NCI-H460 (cell line): ENCODE data around the gene IFNE. TPM values are rescaled to one million over a fixed set of nuclear protein-coding genes. Genes with fewer than 3 reads are reported as not detected.
A peak's percentile ranks its signal among the peaks of the same experiment; 100 is the strongest.
"Not testable (repeated sequence)": the region's sequence is repeated elsewhere in the genome, so short reads cannot be mapped to it uniquely, and the experiment has no call there.

Source experiments
- DNase-seq: peaks from one replicate; pipeline ENCODE4 v3.0.0-alpha.2; 2016; ENCODE audit warnings: low read depth; ENCODE audit errors: extremely low read depth
- total RNA-seq: library from RNA; depleted of rRNA; stranded (reverse); fragments of >200 nt; shearing (Covaris generic); gene quantifications from 2 replicates; pipeline ENCODE4 v1.2.3, GENCODE V29; 2014

The IFNE gene
- total RNA-seq, 1 experiment from 2014 or later: 0.87 TPM

DNA sequence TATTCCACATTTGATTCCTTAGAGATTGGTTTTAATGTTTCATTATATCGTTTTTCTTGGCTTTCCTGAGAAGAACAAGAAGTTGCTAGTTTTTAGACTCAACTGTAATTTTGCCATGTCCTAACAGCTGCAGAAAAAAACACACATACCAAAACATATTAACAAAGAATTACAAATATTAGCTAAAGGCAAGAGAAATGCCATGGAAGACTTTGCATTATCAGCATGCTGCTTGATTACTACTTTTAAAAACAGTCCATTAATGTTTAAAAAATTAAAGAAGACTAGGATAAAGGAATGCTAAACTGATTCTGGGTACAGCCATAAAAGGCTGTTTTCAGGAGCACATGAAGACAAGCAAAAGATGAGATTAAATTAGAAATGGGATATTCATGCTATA, 20.5 kb upstream of the IFNE start:
- no peak for DNase-seq

DNA sequence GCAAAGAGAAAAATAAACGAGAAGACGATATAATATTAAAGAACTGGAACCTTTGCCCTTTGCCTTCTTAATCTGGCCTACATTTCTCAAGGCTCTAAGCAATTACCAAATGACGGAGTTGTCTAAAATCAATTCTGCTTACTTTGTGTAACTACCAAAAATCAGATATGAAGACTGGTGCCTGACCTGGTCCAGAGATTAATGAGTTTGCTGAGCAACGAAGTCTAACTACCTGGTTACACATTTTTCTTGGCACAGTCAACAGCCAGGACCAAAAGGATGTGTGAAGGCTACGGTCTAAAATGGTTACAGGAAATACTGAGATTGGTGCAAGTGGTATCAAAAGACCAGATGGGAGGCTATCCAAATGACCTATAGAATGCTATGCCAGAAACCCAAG, 17.8 kb upstream of the IFNE start:
- DNase-seq: no peak

DNA sequence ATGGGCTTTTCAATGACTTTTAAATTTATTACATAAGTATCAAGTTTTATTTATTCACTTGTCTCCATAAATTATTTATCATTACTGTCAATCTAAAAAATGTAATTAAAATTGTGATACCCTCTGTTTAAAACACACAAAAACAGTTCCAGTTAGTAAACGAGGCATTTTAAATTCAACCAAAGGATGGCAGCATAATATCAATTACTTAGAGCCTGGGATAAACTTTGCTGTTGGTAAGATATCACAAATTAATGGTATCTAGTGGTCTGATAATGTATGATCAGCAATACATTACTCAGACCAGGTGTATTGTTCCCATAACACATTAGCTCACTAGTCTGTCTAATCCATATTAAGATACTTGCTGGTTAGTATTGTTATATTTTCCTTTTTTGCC, 9.6 kb upstream of the IFNE start:
- peak; percentile 8 for DNase-seq

DNA sequence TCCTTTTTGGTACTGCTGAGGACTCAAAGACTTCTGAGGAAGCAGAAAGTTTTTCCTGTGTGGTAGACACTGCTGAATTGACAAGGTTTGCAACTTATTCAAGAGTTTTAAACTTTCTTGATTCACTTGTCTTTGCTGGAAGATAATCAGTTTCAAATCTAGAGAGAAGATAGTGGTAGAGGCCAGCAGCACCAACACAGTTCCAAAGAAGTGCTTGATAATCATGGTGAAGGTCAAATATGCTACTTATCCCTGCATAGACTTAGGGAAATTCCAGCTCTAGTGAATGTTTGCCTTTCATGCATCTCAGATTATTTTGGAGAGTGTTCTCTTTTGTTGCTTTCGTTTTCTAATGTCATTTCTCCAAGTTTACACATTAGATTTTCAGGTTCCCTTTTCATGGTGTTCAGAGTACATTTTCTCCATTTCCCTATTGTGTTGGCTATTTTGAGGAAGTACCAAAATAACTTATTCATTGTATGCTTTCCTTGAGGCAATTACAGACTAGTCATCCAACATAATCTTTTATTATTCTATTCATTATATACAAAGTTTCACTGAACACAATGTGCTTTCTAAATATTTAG, 550 bp downstream of the IFNE start:
- DNase-seq: no peak

DNA sequence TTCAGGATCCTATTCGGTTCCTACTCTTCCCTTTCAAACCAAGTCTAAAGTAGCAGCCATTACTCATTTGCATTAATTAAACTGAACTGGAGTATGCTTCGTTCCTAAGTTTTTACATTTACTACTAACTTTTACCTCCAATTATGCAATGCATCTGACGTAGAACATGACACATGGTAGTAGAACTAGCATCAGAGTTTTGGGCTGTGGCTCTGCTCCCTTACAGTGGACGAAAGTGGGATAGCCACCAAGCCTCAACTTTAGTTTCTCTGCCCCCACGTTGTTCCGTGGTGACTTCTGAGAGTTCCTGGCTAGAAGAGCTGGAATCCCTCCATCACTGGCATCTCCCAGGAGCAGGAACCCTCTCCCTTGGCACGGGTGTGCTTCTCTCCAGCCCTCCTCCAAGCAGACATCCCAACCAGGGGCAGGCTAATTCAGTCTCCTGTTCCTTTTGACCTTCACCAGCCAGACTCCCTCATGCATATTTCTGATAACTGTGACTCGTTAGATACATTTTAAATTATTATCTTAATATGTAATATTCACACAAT, 2.9 kb downstream of the IFNE start:
- no peak for DNase-seq

DNA sequence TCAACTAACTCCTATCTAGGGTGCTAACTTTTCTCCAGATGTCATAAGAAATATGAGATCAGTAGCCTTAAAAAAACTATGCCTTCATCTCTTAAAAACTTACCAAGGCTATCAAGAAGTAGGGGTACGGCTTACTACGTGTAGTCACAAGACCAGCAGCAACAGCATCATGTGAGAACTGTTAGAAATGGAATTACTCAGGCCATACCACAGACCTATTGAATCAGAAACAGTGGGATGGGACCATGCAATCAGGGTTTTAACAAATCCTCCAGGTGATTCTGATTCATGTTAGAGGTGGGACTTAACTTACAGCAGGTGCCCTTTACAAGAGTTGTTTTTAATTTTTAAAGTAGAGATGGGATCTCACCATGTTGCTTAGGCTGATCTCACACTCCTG, 4.6 kb downstream of the IFNE start:
- no peak for DNase-seq

DNA sequence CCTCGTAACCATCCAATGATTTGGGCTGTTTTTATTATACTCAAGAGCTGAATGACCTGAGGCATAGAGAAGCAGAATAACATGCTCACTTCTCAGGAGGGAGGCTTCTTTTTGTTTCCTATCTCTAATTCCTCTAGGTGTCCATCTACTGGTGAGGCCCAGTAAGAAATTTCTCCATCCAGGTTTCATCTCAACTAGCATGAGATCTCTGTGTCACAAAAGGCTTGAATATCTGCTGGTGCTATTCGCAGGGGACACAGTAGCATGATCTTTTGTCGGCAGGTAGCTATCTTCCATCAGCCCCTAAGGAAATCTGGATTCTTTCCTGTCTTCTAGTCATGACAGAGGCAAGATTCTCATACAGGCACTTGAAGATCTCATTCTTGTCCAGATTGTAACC, 8.9 kb downstream of the IFNE start:
- no peak for DNase-seq

DNA sequence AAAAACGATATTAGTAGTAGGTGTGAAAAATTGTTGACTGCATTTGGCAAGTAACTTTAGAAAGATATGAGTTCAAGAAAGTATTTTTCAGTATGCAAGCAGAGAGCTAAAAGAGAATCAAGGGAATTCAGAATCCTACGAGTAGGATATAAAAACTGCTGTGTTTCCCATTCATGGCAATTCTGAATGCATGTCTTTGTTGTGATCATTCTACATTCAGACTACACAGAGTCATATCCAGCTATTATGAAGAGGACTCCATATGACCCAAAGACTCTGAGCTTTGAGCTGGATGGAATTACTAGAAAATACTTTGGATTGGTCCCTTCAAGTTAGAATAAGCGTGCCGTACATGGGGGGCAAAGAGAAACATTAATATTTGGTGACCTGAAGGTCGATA, 12.0 kb downstream of the IFNE start:
- no peak for DNase-seq

DNA sequence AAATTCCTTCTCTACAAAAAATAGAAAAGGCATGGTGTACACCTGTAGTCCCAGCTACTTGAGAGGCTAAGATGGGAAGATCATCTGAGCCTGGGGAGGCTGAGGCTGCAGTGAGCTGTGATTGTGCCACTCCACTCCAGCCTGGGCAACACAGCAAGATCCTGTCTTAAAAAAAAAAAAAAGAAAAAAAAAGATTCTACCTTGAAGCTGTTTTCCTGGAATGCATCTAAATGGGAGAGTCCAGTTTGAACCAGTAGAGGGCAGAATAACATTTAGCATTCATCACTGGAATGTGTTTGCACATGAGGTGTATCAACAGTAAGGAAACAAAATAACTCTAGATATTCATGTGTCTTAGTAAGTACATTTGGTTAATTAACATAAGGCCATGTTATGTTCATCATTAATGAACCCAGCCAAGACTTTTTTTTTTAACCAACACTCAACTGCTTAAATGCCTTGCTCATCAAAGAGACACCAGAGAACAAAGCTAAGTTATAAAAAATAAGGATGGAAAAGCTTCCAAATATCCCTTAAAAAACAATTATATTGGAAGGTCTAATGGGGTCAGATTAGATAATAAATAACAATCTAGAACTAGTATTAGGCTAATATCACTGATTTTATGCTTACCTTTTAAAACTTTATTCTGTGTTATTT, 16.1 kb downstream of the IFNE start:
- DNase-seq: peak; percentile 57

DNA sequence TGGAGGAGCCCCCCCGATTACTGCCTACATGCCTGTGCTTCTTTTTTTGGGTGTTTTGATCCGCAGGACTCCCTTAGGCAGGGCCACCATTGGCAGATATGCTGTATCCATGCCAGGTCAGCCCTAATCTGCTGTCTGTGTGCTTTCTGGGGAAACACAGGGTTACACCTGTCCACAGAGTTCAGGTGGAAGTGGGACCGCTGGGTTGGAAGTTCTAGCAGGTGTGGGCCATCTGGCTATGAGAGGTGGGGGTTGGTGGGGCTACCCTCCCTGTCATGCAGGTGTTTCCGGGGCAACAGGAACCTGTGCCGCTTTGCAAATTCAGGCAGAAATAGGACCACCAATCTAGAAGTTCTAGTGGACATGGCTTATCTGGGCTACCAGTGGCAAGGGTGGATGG, 17.0 kb downstream of the IFNE start:
- DNase-seq: no peak

DNA sequence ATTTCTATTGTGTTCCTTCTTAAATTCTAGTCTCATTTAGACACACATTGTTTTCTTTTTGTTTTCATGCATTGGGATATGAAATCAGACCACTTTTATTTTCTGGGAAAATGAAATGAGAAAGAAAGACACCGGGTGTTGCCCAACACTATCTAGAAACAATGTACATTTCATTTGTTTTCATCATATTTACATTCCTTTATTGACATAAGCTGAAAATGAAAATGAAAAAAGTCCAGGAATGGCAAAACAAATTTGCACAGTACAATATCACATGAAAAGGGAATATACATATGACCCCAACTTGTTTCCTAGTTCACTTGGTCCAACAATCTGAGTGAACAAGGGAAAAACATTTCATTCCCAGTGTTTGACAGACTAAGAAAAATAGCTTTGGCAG, 20.7 kb downstream of the IFNE start:
- DNase-seq: no peak

DNA sequence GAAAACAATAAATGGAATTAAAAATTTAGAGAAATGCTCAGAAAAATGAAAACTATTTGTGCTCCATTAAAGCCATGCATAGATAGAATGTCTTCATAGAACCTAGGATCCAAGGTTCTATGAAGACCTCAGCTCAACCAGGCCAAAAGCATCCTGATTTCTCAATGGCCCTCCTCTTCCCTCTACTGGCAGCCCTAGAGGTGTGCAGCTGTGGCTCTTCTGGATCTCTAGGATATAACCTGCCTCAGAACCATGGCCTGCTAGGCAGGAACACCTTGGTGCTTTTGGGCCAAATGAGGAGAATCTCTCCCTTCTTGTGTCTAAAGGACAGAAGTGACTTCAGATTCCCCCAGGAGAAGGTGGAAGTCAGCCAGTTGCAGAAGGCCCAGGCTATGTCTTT, 26.8 kb downstream of the IFNE start:
- DNase-seq: peak; percentile 22

DNA sequence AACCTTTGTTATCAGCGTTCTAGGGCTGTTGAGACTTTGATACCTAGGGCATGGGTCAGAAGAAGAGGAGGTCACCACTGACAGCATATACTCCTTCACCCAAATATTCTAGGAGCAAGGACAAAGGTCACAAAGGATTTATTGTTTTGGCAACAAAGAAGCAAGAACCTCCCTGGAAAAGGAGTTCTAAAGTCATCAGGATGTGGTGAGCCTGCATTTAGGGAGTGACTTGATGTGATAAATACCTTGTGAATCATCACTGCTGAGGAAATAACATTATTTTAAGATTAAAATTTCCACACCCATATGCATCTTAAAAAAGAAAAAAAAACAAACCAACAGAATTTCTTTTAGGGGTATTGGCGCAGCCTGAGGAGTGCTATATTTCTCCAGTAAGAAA, 28.0 kb downstream of the IFNE start:
- DNase-seq: no peak

DNA sequence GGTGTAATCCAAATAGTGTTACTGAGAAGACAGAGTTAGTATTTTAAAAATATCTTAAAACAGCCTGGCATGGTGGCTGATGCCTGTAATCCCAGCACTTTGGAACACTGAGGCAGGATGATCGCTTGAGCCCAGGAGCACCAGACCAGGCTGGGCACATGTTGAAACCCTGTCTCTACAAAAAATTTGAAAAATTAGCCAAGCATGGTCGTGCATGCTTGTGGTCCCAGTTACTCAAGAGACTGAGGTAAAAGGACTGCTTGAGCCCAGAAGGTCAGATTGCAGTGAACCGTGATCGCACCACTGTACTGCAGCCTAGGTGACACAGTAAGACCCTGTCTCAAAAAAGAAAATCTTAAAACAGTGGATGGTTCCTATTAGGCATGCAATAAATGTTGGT, 29.4 kb downstream of the IFNE start:
- no peak for DNase-seq

DNA sequence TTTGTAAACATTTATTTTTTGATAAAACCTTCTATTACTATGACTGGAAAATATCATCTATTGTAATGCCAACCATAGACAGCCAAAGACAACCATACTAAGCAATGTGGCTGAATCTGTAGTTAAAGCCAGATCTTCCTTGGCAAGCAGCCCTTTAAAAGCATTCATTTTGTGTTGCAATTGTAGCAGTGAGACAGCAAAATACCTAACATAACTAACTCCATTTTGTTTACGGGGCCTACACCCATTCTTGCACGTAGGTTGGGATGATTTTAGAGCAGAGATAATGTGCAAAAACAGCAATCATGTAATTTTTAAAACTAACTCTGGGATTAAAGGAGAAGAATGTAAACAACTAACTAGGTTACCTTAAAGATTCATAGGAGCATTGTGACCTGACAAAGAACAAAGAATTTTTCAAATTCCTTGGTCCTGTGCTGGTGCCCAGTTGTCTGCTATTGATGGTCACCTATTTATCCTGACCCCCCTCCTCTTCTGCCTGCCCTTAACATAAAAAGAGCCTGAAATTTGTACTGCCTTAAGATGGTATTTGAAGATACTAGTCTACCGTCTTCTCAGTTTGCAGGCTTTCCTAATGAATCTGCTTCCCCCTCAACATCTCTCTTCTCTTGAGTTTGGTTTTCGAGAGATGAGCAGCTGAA, 31.2 kb downstream of the IFNE start:
- no peak for DNase-seq

DNA sequence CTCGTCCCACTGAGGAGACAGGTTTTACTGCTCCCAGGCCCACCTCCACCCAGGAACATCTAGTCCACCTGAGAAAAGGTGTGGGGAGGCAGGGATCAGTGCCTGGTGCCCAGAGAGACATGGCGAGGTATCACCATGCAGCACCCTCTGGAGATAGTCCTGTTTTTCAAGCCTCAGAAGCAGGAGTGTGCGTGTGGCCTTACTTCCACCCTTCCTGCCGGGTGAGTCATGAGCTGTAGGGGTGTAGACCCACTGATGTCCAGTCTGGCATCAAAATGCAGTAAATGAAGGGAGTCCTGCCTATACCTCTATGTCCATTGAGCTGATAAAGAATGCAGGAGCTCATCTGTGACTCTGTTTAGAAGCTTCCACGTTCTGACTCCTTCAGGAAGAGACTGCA, 32.8 kb downstream of the IFNE start:
- DNase-seq: not testable (repeated sequence)

DNA sequence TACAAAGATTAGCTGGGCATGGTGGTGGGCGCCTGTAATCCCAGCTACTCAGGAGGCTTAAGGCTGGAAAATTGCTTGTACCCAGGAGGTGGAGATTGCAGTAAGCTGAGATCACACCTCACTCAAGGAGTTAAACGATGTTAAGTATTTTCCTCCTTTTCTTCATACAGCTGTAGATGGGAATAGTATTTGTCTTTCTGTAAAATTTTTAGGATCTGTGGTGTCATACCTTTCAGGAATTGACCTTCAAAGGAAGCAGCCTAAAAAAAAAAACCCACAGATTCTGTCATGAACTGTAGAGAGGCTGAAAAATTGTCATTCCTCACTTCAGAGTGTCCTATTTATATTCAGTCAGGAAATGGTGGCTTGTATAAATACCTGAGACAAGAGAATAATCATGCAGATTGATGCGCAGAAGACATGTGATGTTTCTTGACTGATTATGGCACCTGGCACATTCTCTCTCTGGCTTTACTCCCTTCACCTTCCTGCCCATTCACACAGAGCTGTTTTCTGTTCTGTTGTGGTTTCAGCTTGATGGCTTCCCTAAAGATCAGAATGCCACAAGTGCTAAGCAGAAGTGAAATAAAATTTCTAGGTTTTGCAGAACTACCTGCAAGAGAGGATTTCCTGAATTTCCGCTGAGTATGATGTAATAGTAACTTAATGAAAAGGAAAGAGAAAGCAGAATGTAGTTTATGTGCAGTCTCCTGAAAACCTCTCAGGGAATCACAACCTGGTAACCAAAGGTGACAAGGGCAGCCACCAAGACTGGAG, 38.1 kb downstream of the IFNE start:
- DNase-seq: no peak

DNA sequence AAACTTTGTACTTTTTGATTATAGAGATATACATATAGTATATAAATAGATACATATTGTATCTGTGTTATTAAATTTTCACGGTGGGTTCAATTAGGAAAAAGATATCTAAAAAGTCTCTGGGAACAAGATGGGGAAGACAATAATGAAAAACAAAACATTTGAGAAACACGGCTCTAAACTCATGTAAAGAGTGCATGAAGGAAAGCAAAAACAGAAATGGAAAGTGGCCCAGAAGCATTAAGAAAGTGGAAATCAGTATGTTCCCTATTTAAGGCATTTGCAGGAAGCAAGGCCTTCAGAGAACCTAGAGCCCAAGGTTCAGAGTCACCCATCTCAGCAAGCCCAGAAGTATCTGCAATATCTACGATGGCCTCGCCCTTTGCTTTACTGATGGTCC, 42.0 kb downstream of the IFNE start, which contains the start of gene IFNA1:
Gene IFNA1, plus strand, starts transcription at position 301 of the 400 bp plus-strand sequence. Its CDS starts 69 bp downstream, at position 370.
- no peak for DNase-seq

DNA sequence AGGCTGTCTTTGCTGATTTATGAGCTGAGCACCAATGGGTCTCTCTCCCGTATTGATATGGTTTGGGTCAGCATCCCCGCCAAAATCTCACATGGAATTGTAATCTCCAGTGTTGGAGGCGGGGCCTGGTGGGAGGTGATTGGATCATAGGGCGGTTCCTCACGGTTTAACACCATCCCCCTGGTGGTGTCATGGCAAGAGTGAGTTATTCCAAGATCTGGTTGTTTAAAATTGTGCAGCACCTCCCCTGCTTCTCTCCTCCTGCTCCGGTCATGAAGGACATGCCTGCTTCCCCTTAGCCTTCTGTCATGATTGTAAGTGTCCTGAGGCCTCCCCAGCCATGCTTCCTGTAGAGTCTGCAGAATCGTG, 47.1 kb downstream of the IFNE start:
- DNase-seq: not testable (repeated sequence)

DNA sequence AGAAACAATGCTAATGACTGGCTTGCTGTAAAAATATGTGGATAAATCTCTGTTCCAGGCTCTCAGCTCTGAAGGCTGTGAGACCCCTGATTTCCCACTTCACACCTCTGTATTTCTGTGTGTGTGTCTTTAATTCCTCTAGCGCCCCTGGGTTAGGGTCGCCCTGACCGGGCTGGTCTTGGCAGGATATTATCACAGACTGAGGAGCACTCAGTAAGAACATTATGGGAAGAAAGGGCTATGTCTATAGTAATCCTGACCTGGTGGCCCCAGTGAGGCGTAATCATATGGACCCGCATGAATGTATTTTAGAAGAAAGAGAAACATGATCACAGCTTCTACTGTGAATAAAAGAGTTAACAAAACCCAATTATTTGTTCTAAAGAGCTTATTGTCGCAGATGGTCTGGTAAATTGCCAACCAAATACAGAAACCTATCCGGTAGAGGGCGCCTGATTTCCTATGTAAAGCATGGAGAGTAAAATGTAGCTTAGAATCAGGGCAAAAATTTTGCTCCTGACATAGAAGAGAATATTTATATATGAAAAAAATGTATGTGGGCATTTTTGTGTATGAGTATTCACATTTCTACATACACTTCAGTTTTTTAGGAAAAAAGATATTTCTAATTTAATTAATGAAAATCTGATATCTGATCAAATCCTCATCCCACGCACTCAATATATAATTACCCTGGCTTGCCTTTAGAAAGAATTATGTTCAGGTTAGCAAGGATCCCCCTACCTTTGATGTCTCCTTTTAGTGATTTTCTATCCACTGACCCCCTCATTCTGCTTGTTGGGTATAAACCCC, 47.7 kb downstream of the IFNE start:
- DNase-seq: peak; percentile 49
